Gastroesophageal sphincter (tissue), 4 donors: ENCODE data around the gene SPTBN5. TPM values are rescaled to one million over a fixed set of nuclear protein-coding genes. Genes with fewer than 3 reads are reported as not detected.

Source experiments
- ATAC-seq: fragments of 150-250 bp; one replicate; pipeline ENCODE4 v1.9.1; 2016; ENCODE audit warnings: mild to moderate bottlenecking, moderate library complexity
- H3K27ac ChIP-seq, 4 donors: fragments of 200-600 bp; sonication (generic) in 3 of 4; 1 replicate in 3 of 4; 2 replicates in 1 of 4; pipeline ENCODE4 v1.5.1; 2016 to 2019
- H3K27me3 ChIP-seq: fragments of 200-600 bp; sonication (generic); one replicate; pipeline ENCODE4 v1.5.1; 2019
- H3K36me3 ChIP-seq, 2 donors: fragments of 200-600 bp; sonication (generic); one replicate each; pipeline ENCODE4 v1.5.1; 2019; ENCODE audit warnings: control low read depth in 1 of 2
- H3K4me1 ChIP-seq, 3 donors: fragments of 200-600 bp; sonication (generic); 1 replicate in 2 of 3; 2 replicates in 1 of 3; pipeline ENCODE4 v1.5.1; 2016 to 2019; ENCODE audit warnings: control low read depth in 2 of 3
- H3K4me3 ChIP-seq, 2 donors: fragments of 200-600 bp; sonication (generic); one replicate each; pipeline ENCODE4 v1.5.1; 2019; ENCODE audit warnings: mild to moderate bottlenecking in 1 of 2, moderate library complexity in 1 of 2
- H3K9me3 ChIP-seq, 3 donors: fragments of 200-600 bp; sonication (generic); one replicate each; pipeline ENCODE4 v1.5.1; 2017 to 2019; ENCODE audit warnings: control low read depth in 2 of 3
- CTCF ChIP-seq, 4 experiments: fragments of 200-600 bp in 2 of 4; fragments of 450-650 bp in 2 of 4; sonication (generic) in 1 of 4; IDR thresholded peaks; one replicate each; pipeline ENCODE4 v1.5.1; 2017 to 2019; ENCODE audit warnings: antibody characterized with exemption in 4 of 4, mild to moderate bottlenecking in 2 of 4, moderate library complexity in 2 of 4
- EP300 ChIP-seq: sonication (generic); formaldehyde crosslinking; IDR thresholded peaks from one replicate; pipeline ENCODE4 v1.6.1; 2017; ENCODE audit warnings: antibody characterized with exemption, mild to moderate bottlenecking
- POLR2A ChIP-seq, 2 donors: fragments of 450-650 bp; IDR thresholded peaks; one replicate each; pipeline ENCODE4 v1.6.1; 2017; ENCODE audit warnings: antibody characterized with exemption in 2 of 2, mild to moderate bottlenecking in 2 of 2, moderate library complexity in 1 of 2
- POLR2AphosphoS5 ChIP-seq: sonication (generic); formaldehyde crosslinking; IDR thresholded peaks from one replicate; pipeline ENCODE4 v1.6.1; 2017; ENCODE audit warnings: antibody characterized with exemption
- WGBS, 2 donors: methylation state at CpG; one replicate each; pipeline ENCODE4 v1.1.5; 2018; ENCODE audit warnings: low coverage in 1 of 2; 5-methylcytosine and 5-hydroxymethylcytosine counted together
- total RNA-seq, 4 donors: library from RNA; depleted of rRNA; stranded (reverse); fragments of >200 nt; gene quantifications; one replicate each; pipeline ENCODE4 v1.1.0, GENCODE V29; 2016

Gene SPTBN5
- total RNA-seq, 4 donors from 2014 or later = 0.13 to 0.93 (median 0.38) TPM

DNA sequence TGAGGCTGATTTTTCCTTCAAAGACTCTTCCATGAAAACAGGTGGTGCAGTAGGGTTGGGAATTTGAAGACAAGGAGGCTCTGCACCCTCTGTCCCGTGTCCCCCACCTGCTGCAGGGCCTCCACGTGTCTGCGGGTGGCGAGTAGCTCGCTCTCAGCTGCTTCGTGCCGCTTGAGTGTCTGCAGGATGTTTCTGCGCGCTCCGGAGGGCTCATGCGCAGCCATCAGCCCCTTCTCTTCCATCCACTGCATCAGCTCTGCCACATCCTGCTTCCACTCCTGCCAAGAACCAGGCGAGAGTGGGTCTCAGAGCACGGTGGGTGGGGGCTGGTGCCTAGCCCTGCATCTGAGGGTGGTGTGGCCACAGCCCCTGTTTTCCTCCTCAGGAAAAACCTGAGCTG is 17.8 kb downstream of the SPTBN5 start:
- H3K27ac ChIP-seq = no peak overlapping the region
- 70% methylated on average over 2 of the region's 13 CpGs; no CpG with 5 or more reads in 1 of the 2 donors for WGBS, 2 donors
- no peak for ATAC-seq
- H3K4me1 ChIP-seq = no peaks in the 10 kb centered on the region
- peaks cover 18% of the 10 kb centered on the region for H3K27me3 ChIP-seq
- TF ChIP-seq CTCF (IDR thresholded peaks at IDR 0.05) (no peak), POLR2AphosphoS5 (no peak), EP300 (no peak)
- no peak overlapping the region for H3K4me3 ChIP-seq
- H3K9me3 ChIP-seq = no peaks in the 10 kb centered on the region
- no peaks in the 10 kb centered on the region for H3K36me3 ChIP-seq

- Histone ChIP-seq H3K27me3 (peaks cover 10% of the 10 kb centered on the region), H3K4me3 (no peak overlapping the region), H3K36me3 (no peaks in the 10 kb centered on the region), H3K4me1 (no peaks in the 10 kb centered on the region), H3K27ac (no peak overlapping the region), H3K9me3 (no peaks in the 10 kb centered on the region)
- TF ChIP-seq POLR2A (IDR thresholded peaks at IDR 0.05) (no peak), EP300 (no peak), POLR2AphosphoS5 (no peak), CTCF (IDR thresholded peaks at IDR 0.05) (no peak)
- WGBS, 2 donors = 100% methylated on average over 1 to 3 of the region's 12 CpGs
- no peak for ATAC-seq
Observed at GRCh38 chr15:41874736-41875135, 19.1 kb downstream of the SPTBN5 start.

DNA sequence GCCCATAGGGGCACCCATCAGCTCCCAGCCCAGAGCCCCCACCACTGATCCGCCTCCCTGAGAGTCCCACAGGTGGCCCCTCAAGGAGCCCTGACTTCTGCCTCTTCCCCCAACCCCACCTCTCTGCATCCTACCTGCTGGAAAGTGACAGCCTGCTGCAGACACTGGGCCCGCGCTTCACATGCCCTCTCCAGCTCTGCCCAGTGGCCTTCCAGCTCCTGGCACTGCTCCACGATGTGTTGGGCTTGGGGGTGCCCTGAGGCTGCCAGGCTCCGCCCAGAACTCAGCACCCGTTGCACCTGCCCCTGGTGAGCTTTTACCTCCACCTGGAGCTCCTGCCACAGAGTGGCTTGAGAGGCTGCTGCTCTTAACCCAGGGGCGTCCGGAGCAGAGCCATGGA is 20.1 kb downstream of the SPTBN5 start:
- H3K4me3 ChIP-seq = no peak overlapping the region
- H3K27me3 ChIP-seq = no peaks in the 10 kb centered on the region
- H3K36me3 ChIP-seq = no peaks in the 10 kb centered on the region
- ATAC-seq = no peak
- no peak overlapping the region for H3K27ac ChIP-seq
- H3K9me3 ChIP-seq = no peaks in the 10 kb centered on the region
- H3K4me1 ChIP-seq = no peaks in the 10 kb centered on the region
- TF ChIP-seq EP300 (no peak), POLR2A (IDR thresholded peaks at IDR 0.05) (no peak), CTCF (IDR thresholded peaks at IDR 0.05) (no peak), POLR2AphosphoS5 (no peak)
- WGBS, 2 donors = no CpG with 5 or more reads among the region's 8 CpGs

DNA sequence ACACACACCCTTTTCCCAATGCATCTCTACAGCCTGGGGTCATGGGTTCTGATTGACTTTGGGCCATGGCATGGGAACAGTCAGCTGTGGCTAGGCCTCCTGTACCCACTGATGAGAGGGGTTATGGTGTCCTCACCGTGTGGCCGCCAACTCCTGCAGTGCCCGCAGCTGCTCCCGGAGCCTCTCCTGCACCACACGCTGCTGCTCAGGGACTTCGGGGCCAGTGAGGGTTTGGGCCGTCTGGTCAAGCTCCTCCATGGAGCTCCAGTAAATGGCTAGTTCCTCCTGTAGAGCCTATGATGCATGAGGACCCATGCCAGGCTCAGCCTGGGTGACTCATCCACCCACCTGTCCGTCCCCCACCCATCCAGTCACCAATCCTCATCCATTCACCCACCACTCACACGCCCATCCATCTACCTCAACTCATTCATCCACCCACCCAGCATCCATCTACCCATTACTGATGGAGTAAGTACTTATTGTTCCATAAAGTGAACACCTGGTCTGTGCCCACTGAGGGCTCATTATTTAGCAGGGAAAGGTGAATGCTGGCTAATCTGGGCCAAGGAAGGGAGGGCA is 21.6 kb downstream of the SPTBN5 start:
- Histone ChIP-seq H3K27me3 (no peaks in the 10 kb centered on the region), H3K27ac (no peak overlapping the region), H3K36me3 (no peaks in the 10 kb centered on the region), H3K9me3 (no peaks in the 10 kb centered on the region), H3K4me3 (no peak overlapping the region), H3K4me1 (no peaks in the 10 kb centered on the region)
- no peak for ATAC-seq
- WGBS, 2 donors = 70 to 92% methylated on average over 2 to 3 of the region's 9 CpGs
- TF ChIP-seq POLR2AphosphoS5 (no peak), EP300 (no peak), POLR2A (IDR thresholded peaks at IDR 0.05) (no peak), CTCF (IDR thresholded peaks at IDR 0.05) (no peak)

DNA sequence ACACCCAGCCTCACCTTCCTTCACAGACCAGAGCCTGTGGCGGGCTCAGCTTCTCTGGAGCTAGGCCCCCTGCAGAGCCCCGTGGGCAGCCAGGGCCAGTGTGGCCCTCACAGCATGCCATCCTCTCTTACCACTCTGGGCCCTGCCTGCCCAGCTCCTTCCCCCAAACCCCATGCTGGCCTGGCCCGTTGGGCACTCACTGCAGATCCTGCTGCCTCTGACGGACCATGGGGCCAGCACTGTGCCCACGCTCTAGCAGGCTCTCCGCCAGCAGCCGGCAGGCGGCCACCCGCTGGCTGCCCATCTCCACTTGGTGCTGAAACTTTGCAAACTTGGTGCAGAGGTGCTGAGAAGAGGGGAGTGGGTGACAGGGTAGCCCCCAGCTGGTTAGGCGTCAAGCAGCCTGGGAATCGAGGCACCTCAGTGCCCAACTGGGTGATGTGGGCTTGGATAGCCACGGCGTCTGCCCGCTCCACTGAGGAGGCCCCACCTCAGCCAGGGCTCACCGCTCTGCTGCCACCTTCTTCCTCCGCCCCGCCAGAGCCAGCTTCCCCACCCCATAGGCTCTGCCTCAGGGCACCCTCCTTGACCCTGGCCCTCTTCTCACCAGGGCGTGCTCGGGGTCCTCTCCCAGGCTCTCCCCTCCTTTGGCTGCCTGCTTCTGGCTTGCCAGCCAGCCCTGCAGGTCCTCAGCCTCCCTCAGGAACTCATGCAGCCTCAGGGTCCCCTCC is 22.5 kb downstream of the SPTBN5 start:
- no peak overlapping the region for H3K4me3 ChIP-seq
- no peaks in the 10 kb centered on the region for H3K9me3 ChIP-seq
- no peak for ATAC-seq
- H3K36me3 ChIP-seq = no peaks in the 10 kb centered on the region
- no peaks in the 10 kb centered on the region for H3K4me1 ChIP-seq
- TF ChIP-seq CTCF (IDR thresholded peaks at IDR 0.05) = no peak
- no peak for TF ChIP-seq POLR2AphosphoS5
- TF ChIP-seq POLR2A (IDR thresholded peaks at IDR 0.05) = no peak
- no peak for TF ChIP-seq EP300
- H3K27ac ChIP-seq = no peak overlapping the region
- no peaks in the 10 kb centered on the region for H3K27me3 ChIP-seq
- 100% methylated on average over 1 of the region's 19 CpGs; no CpG with 5 or more reads in 1 of the 2 donors for WGBS, 2 donors
